Astrocyte of the spinal cord (primary cell): ENCODE results near the gene ZFAND3.
A peak's percentile ranks its signal among the peaks of the same experiment; 100 is the strongest.

ENCODE experiments used
- DNase-seq: peaks from one replicate; pipeline ENCODE4 v3.0.0; 2011; ENCODE audit warnings: low read depth, low spot score
- H3K4me3 ChIP-seq: 2 replicates; pipeline ENCODE4 v1.5.1; 2011; ENCODE audit warnings: low read depth, mild to moderate bottlenecking, low read length, moderate library complexity
- CTCF ChIP-seq: IDR thresholded peaks from 2 replicates; pipeline ENCODE4 v1.5.1; 2012; ENCODE audit warnings: low read depth, mild to moderate bottlenecking, low read length, inconsistent platforms
- in situ Hi-C: cut with HindIII; loops from 2 replicates; pipeline ENCODE4 v1.10.0; 2017; ENCODE audit warnings: low sequenced_read_pairs

The ZFAND3 gene

GRCh38 chr6:37930288-37930971 is 110.9 kb downstream of the ZFAND3 start:
- no peak for TF ChIP-seq CTCF
- no peak overlapping the region for H3K4me3 ChIP-seq
- no peak for DNase-seq
- in situ Hi-C loops = no loop called here

GRCh38 chr6:37931066-37931465 is 111.5 kb downstream of the ZFAND3 start:
- H3K4me3 ChIP-seq = no peak overlapping the region
- no peak for DNase-seq
- in situ Hi-C loops = no loop called here
- no peak for TF ChIP-seq CTCF

GRCh38 chr6:37934276-37934675 is 114.7 kb downstream of the ZFAND3 start:
- no peak for TF ChIP-seq CTCF
- H3K4me3 ChIP-seq = no peak overlapping the region
- no peak for DNase-seq
- in situ Hi-C loops = no loop called here

- DNase-seq = no peak
- in situ Hi-C loops = no loop called here
- no peak for TF ChIP-seq CTCF
- no peak overlapping the region for H3K4me3 ChIP-seq
These were observed 116.6 kb downstream of the ZFAND3 start for GRCh38 chr6:37936150-37936549.

GRCh38 chr6:37936906-37937305 is 117.4 kb downstream of the ZFAND3 start:
- DNase-seq = no peak
- H3K4me3 ChIP-seq = no peak overlapping the region
- TF ChIP-seq CTCF = no peak
- in situ Hi-C loops = no loop called here

- in situ Hi-C loops = no loop called here
- no peak overlapping the region for H3K4me3 ChIP-seq
- no peak for TF ChIP-seq CTCF
- DNase-seq = peak; percentile 14
These were observed 119.4 kb downstream of the ZFAND3 start for GRCh38 chr6:37938909-37939308.
